ENCODE data around the gene ASNSD1. TPM values are rescaled to one million over a fixed set of nuclear protein-coding genes. Genes with fewer than 3 reads are reported as not detected.

Gene ASNSD1
- total RNA-seq, 2 donors from 2014 or later = 36.7 to 38.8 TPM

DNA sequence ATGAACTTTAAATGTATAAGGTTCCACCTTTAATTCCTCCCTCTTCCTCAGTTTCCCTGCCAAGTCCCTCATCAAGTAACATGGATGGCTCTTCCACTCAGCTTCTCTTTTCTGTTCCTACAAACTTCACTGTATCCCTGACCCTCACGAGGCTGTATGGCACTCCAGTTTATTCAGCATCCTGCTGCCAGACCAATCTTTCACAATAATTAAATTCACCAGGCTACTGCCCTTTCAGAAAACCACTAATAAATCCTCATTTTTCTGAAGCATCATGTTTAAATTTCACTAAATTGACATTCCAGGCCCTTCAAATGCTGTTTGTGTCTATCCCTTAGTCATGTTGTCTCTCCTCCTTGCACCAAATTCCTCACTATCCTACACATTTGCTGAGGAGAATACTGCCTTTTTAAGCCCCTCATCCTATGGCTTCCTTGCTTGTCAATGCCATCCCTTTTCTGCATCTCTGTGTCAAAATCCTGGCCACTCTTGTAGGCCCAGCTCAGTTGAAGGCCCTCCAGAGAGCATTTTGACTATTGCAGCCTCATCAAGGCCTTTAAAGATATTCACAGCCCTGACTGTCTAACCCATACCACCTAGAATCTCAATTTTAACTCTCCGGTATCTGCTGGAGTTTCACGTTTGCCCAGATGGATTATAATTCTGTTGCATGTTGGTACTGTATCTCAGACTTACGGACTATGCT lies 22.8 kb upstream of the ASNSD1 start:
- H3K36me3 ChIP-seq = no peaks in the 10 kb centered on the region
- H3K9me3 ChIP-seq = no peaks in the 10 kb centered on the region
- H3K27ac ChIP-seq = no peak overlapping the region
- no peak overlapping the region for H3K4me3 ChIP-seq
- no peak for DNase-seq (ENCODE audit: low spot score)
- no peaks in the 10 kb centered on the region for H3K27me3 ChIP-seq
- TF ChIP-seq, protein P1, sequence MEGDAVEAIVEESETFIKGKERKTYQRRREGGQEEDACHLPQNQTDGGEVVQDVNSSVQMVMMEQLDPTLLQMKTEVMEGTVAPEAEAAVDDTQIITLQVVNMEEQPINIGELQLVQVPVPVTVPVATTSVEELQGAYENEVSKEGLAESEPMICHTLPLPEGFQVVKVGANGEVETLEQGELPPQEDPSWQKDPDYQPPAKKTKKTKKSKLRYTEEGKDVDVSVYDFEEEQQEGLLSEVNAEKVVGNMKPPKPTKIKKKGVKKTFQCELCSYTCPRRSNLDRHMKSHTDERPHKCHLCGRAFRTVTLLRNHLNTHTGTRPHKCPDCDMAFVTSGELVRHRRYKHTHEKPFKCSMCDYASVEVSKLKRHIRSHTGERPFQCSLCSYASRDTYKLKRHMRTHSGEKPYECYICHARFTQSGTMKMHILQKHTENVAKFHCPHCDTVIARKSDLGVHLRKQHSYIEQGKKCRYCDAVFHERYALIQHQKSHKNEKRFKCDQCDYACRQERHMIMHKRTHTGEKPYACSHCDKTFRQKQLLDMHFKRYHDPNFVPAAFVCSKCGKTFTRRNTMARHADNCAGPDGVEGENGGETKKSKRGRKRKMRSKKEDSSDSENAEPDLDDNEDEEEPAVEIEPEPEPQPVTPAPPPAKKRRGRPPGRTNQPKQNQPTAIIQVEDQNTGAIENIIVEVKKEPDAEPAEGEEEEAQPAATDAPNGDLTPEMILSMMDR (IDR thresholded peaks at IDR 0.05) = no peak
- H3K4me1 ChIP-seq = no peaks in the 10 kb centered on the region

DNA sequence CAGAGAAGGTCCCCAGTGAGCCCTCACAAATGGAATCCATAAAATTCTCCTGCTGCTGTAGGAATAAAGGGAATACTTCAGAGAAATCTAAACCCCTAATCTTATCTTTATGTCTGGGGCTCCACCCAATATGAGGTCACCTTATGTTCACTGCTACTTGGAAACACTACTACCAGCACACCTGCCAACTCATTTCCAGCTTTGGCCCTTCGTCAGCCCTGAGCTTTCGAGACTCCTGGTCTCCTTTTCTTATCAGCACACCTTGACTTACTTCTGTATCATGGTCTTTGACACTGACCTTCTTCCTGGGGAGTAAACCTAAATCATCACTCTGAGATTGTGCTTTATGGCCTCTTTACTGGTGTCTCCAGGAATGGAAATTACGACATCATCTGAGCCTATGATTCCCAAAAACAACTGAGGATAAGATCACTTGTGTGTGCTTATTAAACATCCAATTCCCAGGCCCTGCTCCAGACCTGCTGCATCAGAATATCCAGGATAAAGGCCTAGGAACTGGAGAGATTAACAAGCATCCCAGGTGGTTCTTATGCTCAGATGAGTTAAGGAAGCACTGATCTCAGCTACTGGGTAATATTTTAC lies 22.2 kb upstream of the ASNSD1 start:
- Histone ChIP-seq H3K9me3 (no peaks in the 10 kb centered on the region), H3K27ac (no peak overlapping the region), H3K4me1 (no peaks in the 10 kb centered on the region), H3K27me3 (no peaks in the 10 kb centered on the region), H3K4me3 (no peak overlapping the region), H3K36me3 (no peaks in the 10 kb centered on the region)
- TF ChIP-seq, protein P1 (IDR thresholded peaks at IDR 0.05) = no peak
- DNase-seq (ENCODE audit: low spot score) = no peak

DNA sequence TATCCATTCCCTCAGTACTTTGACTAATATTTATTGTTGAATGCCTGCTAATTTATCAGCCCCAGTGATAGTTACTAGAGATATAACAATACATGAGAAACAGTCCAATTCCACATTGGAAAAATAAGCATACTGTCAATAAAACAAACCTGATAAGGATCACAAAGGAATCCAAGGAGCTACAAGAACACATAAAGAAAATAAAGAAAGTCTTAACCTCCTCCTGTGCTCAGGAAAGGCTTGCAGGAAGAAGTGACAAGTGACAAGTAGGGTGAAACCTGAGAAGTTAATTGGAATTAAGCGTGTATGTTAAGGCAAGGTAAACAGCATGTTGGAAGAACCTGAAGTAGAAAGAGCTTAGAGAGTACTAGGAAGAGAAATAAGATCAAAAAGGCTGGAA lies 20.3 kb upstream of the ASNSD1 start:
- TF ChIP-seq, protein P1 (IDR thresholded peaks at IDR 0.05) = no peak
- H3K27ac ChIP-seq = no peak overlapping the region
- no peak for DNase-seq (ENCODE audit: low spot score)
- H3K4me1 ChIP-seq = no peaks in the 10 kb centered on the region
- H3K9me3 ChIP-seq = no peaks in the 10 kb centered on the region
- no peak overlapping the region for H3K4me3 ChIP-seq
- H3K36me3 ChIP-seq = no peaks in the 10 kb centered on the region
- no peaks in the 10 kb centered on the region for H3K27me3 ChIP-seq

DNA sequence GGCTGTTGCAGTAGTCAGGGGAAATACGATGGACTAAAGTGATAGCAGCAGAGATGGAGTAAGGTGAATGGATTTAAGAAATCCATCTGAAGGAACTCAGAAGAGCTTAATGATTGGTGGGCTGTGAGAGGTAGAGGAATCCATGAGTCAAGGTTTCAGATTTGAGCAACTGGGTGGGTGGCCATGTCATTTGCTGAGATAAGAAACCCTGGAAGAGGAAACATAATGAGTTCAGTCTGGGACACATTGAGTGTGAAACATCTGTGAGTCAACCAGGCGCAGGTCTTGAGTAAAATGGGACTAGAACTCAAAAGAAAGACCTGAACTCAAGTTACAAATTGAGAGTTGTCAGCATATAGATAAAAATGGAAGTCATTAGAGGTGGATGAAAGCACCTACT lies 19.7 kb upstream of the ASNSD1 start:
- Histone ChIP-seq H3K27ac (no peak overlapping the region), H3K36me3 (no peaks in the 10 kb centered on the region), H3K4me1 (no peaks in the 10 kb centered on the region), H3K27me3 (no peaks in the 10 kb centered on the region), H3K9me3 (no peaks in the 10 kb centered on the region), H3K4me3 (no peak overlapping the region)
- no peak for DNase-seq (ENCODE audit: low spot score)
- TF ChIP-seq, protein P1 (IDR thresholded peaks at IDR 0.05) = no peak

DNA sequence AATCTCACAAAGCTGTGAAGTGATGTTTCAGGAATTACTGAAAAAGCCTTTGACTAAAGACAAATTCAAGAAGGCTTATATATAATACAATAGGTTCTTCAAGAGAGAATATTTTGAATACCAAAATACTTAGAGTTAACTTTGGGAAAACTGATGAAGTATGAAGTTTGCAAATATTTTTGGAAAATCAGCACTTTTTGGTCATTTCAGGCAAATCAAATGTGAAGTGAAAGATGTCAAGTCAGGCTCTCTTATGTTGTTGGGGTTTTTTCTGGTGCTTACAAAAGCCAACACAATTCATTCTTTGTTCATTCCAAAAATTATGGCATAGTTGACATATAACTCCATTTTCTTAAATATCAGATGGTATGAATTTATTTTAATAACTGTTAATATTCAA lies 14.7 kb upstream of the ASNSD1 start:
- no peaks in the 10 kb centered on the region for H3K36me3 ChIP-seq
- no peaks in the 10 kb centered on the region for H3K9me3 ChIP-seq
- no peak overlapping the region for H3K27ac ChIP-seq
- no peaks in the 10 kb centered on the region for H3K4me1 ChIP-seq
- H3K4me3 ChIP-seq = no peak overlapping the region
- no peak for DNase-seq (ENCODE audit: low spot score)
- TF ChIP-seq, protein P1 (IDR thresholded peaks at IDR 0.05) = no peak
- no peaks in the 10 kb centered on the region for H3K27me3 ChIP-seq
